ENCODE results near the gene EFHC1.

EFHC1 gene

GRCh38 chr6:52564856-52565255 lies 144.7 kb downstream of the EFHC1 start:
- TF ChIP-seq POLR2AphosphoS5 (IDR thresholded peaks at IDR 0.05; ENCODE audit: low read depth, low read length) (no peak), REST (IDR thresholded peaks at IDR 0.05; ENCODE audit: insufficient read depth in 1 of 2, low read depth in 2 of 2, low read length in 2 of 2) (no peak), SIN3A (IDR thresholded peaks at IDR 0.05; ENCODE audit: borderline replicate concordance, insufficient read depth, low read length) (no peak), FOXP2 (optimal IDR thresholded peaks at IDR 0.05; ENCODE audit: borderline replicate concordance, extremely low read depth, extremely low read length, insufficient read depth) (no peak), TAF1 (IDR thresholded peaks at IDR 0.05; ENCODE audit: borderline replicate concordance, insufficient read depth, low read length) (no peak)

GRCh38 chr6:52566201-52566600 lies 146.1 kb downstream of the EFHC1 start:
- TF ChIP-seq REST (IDR thresholded peaks at IDR 0.05; ENCODE audit: insufficient read depth in 1 of 2, low read depth in 2 of 2, low read length in 2 of 2) (no peak), SIN3A (IDR thresholded peaks at IDR 0.05; ENCODE audit: borderline replicate concordance, insufficient read depth, low read length) (no peak), FOXP2 (optimal IDR thresholded peaks at IDR 0.05; ENCODE audit: borderline replicate concordance, extremely low read depth, extremely low read length, insufficient read depth) (no peak), TAF1 (IDR thresholded peaks at IDR 0.05; ENCODE audit: borderline replicate concordance, insufficient read depth, low read length) (no peak), POLR2AphosphoS5 (IDR thresholded peaks at IDR 0.05; ENCODE audit: low read depth, low read length) (no peak)

- no peak for TF ChIP-seq REST (IDR thresholded peaks at IDR 0.05; ENCODE audit: insufficient read depth in 1 of 2, low read depth in 2 of 2, low read length in 2 of 2)
- no peak for TF ChIP-seq POLR2AphosphoS5 (IDR thresholded peaks at IDR 0.05; ENCODE audit: low read depth, low read length)
- TF ChIP-seq TAF1 (IDR thresholded peaks at IDR 0.05; ENCODE audit: borderline replicate concordance, insufficient read depth, low read length), result no peak
- no peak for TF ChIP-seq FOXP2 (optimal IDR thresholded peaks at IDR 0.05; ENCODE audit: borderline replicate concordance, extremely low read depth, extremely low read length, insufficient read depth)
- no peak for TF ChIP-seq SIN3A (IDR thresholded peaks at IDR 0.05; ENCODE audit: borderline replicate concordance, insufficient read depth, low read length)
Measured at GRCh38 chr6:52566853-52567279, 146.7 kb downstream of the EFHC1 start.

- no peak for TF ChIP-seq FOXP2 (optimal IDR thresholded peaks at IDR 0.05; ENCODE audit: borderline replicate concordance, extremely low read depth, extremely low read length, insufficient read depth)
- TF ChIP-seq POLR2AphosphoS5 (IDR thresholded peaks at IDR 0.05; ENCODE audit: low read depth, low read length), result no peak
- TF ChIP-seq SIN3A (IDR thresholded peaks at IDR 0.05; ENCODE audit: borderline replicate concordance, insufficient read depth, low read length), result no peak
- no peak for TF ChIP-seq TAF1 (IDR thresholded peaks at IDR 0.05; ENCODE audit: borderline replicate concordance, insufficient read depth, low read length)
- TF ChIP-seq REST (IDR thresholded peaks at IDR 0.05; ENCODE audit: insufficient read depth in 1 of 2, low read depth in 2 of 2, low read length in 2 of 2), result no peak
Measured at GRCh38 chr6:52568320-52568719, 148.2 kb downstream of the EFHC1 start.

- TF ChIP-seq POLR2AphosphoS5 (IDR thresholded peaks at IDR 0.05; ENCODE audit: low read depth, low read length) (no peak), TAF1 (IDR thresholded peaks at IDR 0.05; ENCODE audit: borderline replicate concordance, insufficient read depth, low read length) (no peak), SIN3A (IDR thresholded peaks at IDR 0.05; ENCODE audit: borderline replicate concordance, insufficient read depth, low read length) (no peak), FOXP2 (optimal IDR thresholded peaks at IDR 0.05; ENCODE audit: borderline replicate concordance, extremely low read depth, extremely low read length, insufficient read depth) (no peak), REST (IDR thresholded peaks at IDR 0.05; ENCODE audit: insufficient read depth in 1 of 2, low read depth in 2 of 2, low read length in 2 of 2) (no peak)
Measured at GRCh38 chr6:52570291-52570700, 150.2 kb downstream of the EFHC1 start.
